WTC11 (cell line): ENCODE data around the gene MYF6. TPM values are rescaled to one million over a fixed set of nuclear protein-coding genes. Genes with fewer than 3 reads are reported as not detected.
A peak's percentile ranks its signal among the peaks of the same experiment; 100 is the strongest.

Source experiments
- ATAC-seq: fragments of 200-7000 bp; cut with Tn5 transposase; 2 replicates; pipeline ENCODE4 v1.10.0; 2021; ENCODE audit warnings: mild to moderate bottlenecking, moderate library complexity
- CTCF ChIA-PET: fragments of 300-600 bp; sonication (Branson Sonifier 250); formaldehyde crosslinking; loops from one replicate; lab custom pipeline; 2021; ENCODE audit warnings: antibody characterized with exemption; lab: Charles Lee
- POLR2A ChIA-PET: fragments of 350-600 bp; sonication (Branson Sonifier 250); formaldehyde crosslinking; loops from one replicate; lab custom pipeline; 2021; ENCODE audit warnings: antibody characterized with exemption; lab: Charles Lee
- DNase-seq: peaks from one replicate; pipeline ENCODE4 v3.0.0; 2021; ENCODE audit warnings: low spot score
- H3K27ac Mint-ChIP-seq: 2 replicates; pipeline ENCODE4 v1.8.0; 2021; ENCODE audit warnings: mixed read lengths
- H3K27me3 Mint-ChIP-seq: 2 replicates; pipeline ENCODE4 v1.8.0; 2021; ENCODE audit warnings: low read depth, mild to moderate bottlenecking, moderate library complexity, mixed read lengths
- H3K36me3 Mint-ChIP-seq: 2 replicates; pipeline ENCODE4 v1.8.0; 2021; ENCODE audit warnings: mixed read lengths
- H3K4me1 Mint-ChIP-seq: 2 replicates; pipeline ENCODE4 v1.8.0; 2022; ENCODE audit warnings: mixed read lengths
- H3K4me3 Mint-ChIP-seq: 2 replicates; pipeline ENCODE4 v1.8.0; 2021; ENCODE audit warnings: mild to moderate bottlenecking, moderate library complexity, mixed read lengths
- H3K9me3 Mint-ChIP-seq: 2 replicates; pipeline ENCODE4 v1.8.0; 2021; ENCODE audit warnings: mixed read lengths
- AFF4 ChIP-seq: sonication (generic); formaldehyde crosslinking; IDR thresholded peaks from 2 replicates; pipeline ENCODE4 v1.8.1; 2023; ENCODE audit warnings: mild to moderate bottlenecking, missing genetic modification reagents, borderline replicate concordance
- CREB1 ChIP-seq: sonication (generic); formaldehyde crosslinking; IDR thresholded peaks from 2 replicates; pipeline ENCODE4 v1.8.0; 2023; ENCODE audit warnings: mild to moderate bottlenecking, missing genetic modification reagents
- E2F4 ChIP-seq: sonication (generic); formaldehyde crosslinking; IDR thresholded peaks from 2 replicates; pipeline ENCODE4 v1.8.1; 2022; ENCODE audit warnings: low read depth, mild to moderate bottlenecking, moderate library complexity, missing genetic modification reagents, borderline replicate concordance
- EMX1 ChIP-seq: fragments of 250-450 bp; sonication (Bioruptor Pico); IDR thresholded peaks from 2 replicates; pipeline ENCODE4 v1.8.0; 2021; ENCODE audit warnings: mild to moderate bottlenecking
- FOXK1 ChIP-seq: sonication (generic); formaldehyde crosslinking; IDR thresholded peaks from 2 replicates; pipeline ENCODE4 v1.8.0; 2022; ENCODE audit warnings: mild to moderate bottlenecking, moderate library complexity, missing genetic modification reagents
- GABPB1 ChIP-seq: sonication (generic); formaldehyde crosslinking; IDR thresholded peaks from 2 replicates; pipeline ENCODE4 v1.8.1; 2023; ENCODE audit warnings: mild to moderate bottlenecking, missing genetic modification reagents
- KAT7 ChIP-seq: sonication (generic); formaldehyde crosslinking; IDR thresholded peaks from 2 replicates; pipeline ENCODE4 v1.8.1; 2023; ENCODE audit warnings: missing genetic modification reagents, mild to moderate bottlenecking, borderline replicate concordance
- NFATC4 ChIP-seq: fragments of 250-450 bp; sonication (Bioruptor Pico); IDR thresholded peaks from 2 replicates; pipeline ENCODE4 v1.9.0; 2021; ENCODE audit warnings: mild to moderate bottlenecking
- NR1H2 ChIP-seq: sonication (generic); formaldehyde crosslinking; IDR thresholded peaks from 2 replicates; pipeline ENCODE4 v1.9.0; 2021; ENCODE audit warnings: mild to moderate bottlenecking, moderate library complexity, missing genetic modification reagents
- NR3C1 ChIP-seq: sonication (generic); formaldehyde crosslinking; conservative IDR thresholded peaks from 2 replicates; pipeline ENCODE4 v1.8.1; 2023; ENCODE audit warnings: low read depth, mild to moderate bottlenecking, missing genetic modification reagents
- OVOL2 ChIP-seq: fragments of 250-450 bp; sonication (Bioruptor Pico); IDR thresholded peaks from 2 replicates; pipeline ENCODE4 v1.9.0; 2021; ENCODE audit warnings: mild to moderate bottlenecking, borderline replicate concordance
- SOX15 ChIP-seq: fragments of 250-450 bp; sonication (Bioruptor Pico); IDR thresholded peaks from 2 replicates; pipeline ENCODE4 v1.9.0; 2021; ENCODE audit warnings: mild to moderate bottlenecking
- ZNF138 ChIP-seq: sonication (generic); formaldehyde crosslinking; conservative IDR thresholded peaks from 2 replicates; pipeline ENCODE4 v1.8.1; 2022; ENCODE audit warnings: mild to moderate bottlenecking, moderate library complexity, missing genetic modification reagents
- ZNF317 ChIP-seq: sonication (generic); formaldehyde crosslinking; IDR thresholded peaks from 2 replicates; pipeline ENCODE4 v1.8.1; 2023; ENCODE audit warnings: low read depth, mild to moderate bottlenecking, moderate library complexity, missing genetic modification reagents, borderline replicate concordance
- ZNF512 ChIP-seq: sonication (generic); formaldehyde crosslinking; IDR thresholded peaks from 2 replicates; pipeline ENCODE4 v1.8.1; 2022; ENCODE audit warnings: missing genetic modification reagents, borderline replicate concordance
- ZNF532 ChIP-seq: fragments of 250-450 bp; sonication (Bioruptor Pico); IDR thresholded peaks from 2 replicates; pipeline ENCODE4 v1.9.0; 2021; ENCODE audit warnings: mild to moderate bottlenecking, borderline replicate concordance
- total RNA-seq: library from RNA; stranded (reverse); gene quantifications from 3 replicates; pipeline ENCODE4 v1.2.3, GENCODE V29; 2021

MYF6 gene
- total RNA-seq, 1 experiment from 2014 or later = 0.15 TPM

- no peak for TF ChIP-seq AFF4
These were observed 6.0 kb upstream of the MYF6 start (continued) for GRCh38 chr12:80701388-80701787.

GRCh38 chr12:80702889-80703805 lies 4.3 kb upstream of the MYF6 start:
- Mint-ChIP-seq H3K4me1 (peaks cover 28% of the 10 kb centered on the region), H3K27me3 (peaks cover 57% of the 10 kb centered on the region), H3K36me3 (no peaks in the 10 kb centered on the region), H3K27ac (no peak overlapping the region), H3K9me3 (no peaks in the 10 kb centered on the region)
- ChIA-PET CTCF (interaction anchor here (0.6 kb wide), 1 partner anchor 11 kb away, joined by 3 read pairs; no protein-coding TSS in a partner anchor), POLR2A (no interaction called here)
- DNase-seq (no peak), ATAC-seq (peak; percentile 60)
- no peak for TF ChIP-seq ZNF317 (CRISPR knock-in tag)
- no peak for TF ChIP-seq NR1H2
- TF ChIP-seq NR3C1 (CRISPR knock-in tag) = no peak
- no peak for TF ChIP-seq EMX1 (CRISPR knock-in tag)
- no peak for TF ChIP-seq OVOL2 (CRISPR knock-in tag)
- TF ChIP-seq, all 79 proteins: peak for 0
- peak overlapping the region; percentile 23; the same call in 1 of the 2 replicates for H3K4me3 Mint-ChIP-seq

GRCh38 chr12:80704420-80704819 lies 3.0 kb upstream of the MYF6 start:
- H3K9me3 Mint-ChIP-seq = no peaks in the 10 kb centered on the region
- POLR2A ChIA-PET = no interaction called here
- peaks cover 70% of the 10 kb centered on the region for H3K27me3 Mint-ChIP-seq
- H3K4me1 Mint-ChIP-seq = peaks cover 39% of the 10 kb centered on the region
- no peaks in the 10 kb centered on the region for H3K36me3 Mint-ChIP-seq
- CTCF ChIA-PET = no interaction called here
- H3K4me3 Mint-ChIP-seq = no peak overlapping the region
- DNase-seq = no peak
- no peak overlapping the region for H3K27ac Mint-ChIP-seq
- no peak for ATAC-seq
- TF ChIP-seq CREB1 (no peak), FOXK1 (CRISPR knock-in tag) (no peak), SOX15 (CRISPR knock-in tag) (no peak), ZNF512 (CRISPR knock-in tag) (no peak), E2F4 (no peak), NFATC4 (CRISPR knock-in tag) (no peak)

- Mint-ChIP-seq H3K27ac (no peak overlapping the region), H3K4me1 (peaks cover 57% of the 10 kb centered on the region), H3K36me3 (no peaks in the 10 kb centered on the region), H3K27me3 (peaks cover 99% of the 10 kb centered on the region), H3K9me3 (no peaks in the 10 kb centered on the region), H3K4me3 (peak overlapping the region; percentile 72)
- ChIA-PET POLR2A (no interaction called here), CTCF (interaction anchor here (0.7 to 1.7 kb wide), 6 partner anchors 9 to 227 kb away, joined by 3 to 14 read pairs (median 4); no protein-coding TSS in a partner anchor)
- DNase-seq (no peak), ATAC-seq (no peak)
- no peak for TF ChIP-seq ZNF138 (CRISPR knock-in tag)
- TF ChIP-seq GABPB1 = no peak
- no peak for TF ChIP-seq ZNF532 (CRISPR knock-in tag)
- no peak for TF ChIP-seq KAT7 (CRISPR knock-in tag)
- no peak for TF ChIP-seq FOXK1 (CRISPR knock-in tag)
These were observed 410 bp downstream of the MYF6 start for GRCh38 chr12:80707830-80708258.
